ENCODE data around the gene DPP10.

DPP10 gene

GRCh38 chr2:114857196-114857595, 414.8 kb downstream of the DPP10 start:
- DNase-seq (ENCODE audit: low read depth), result no peak
- no peak overlapping the region for H3K4me3 ChIP-seq (ENCODE audit: low read depth, low read length)
- no peak for TF ChIP-seq CTCF (IDR thresholded peaks at IDR 0.05; ENCODE audit: control insufficient read depth, extremely low read depth, insufficient read depth)

- no peak for TF ChIP-seq CTCF (IDR thresholded peaks at IDR 0.05; ENCODE audit: control insufficient read depth, extremely low read depth, insufficient read depth)
- DNase-seq (ENCODE audit: low read depth), result no peak
- H3K4me3 ChIP-seq (ENCODE audit: low read depth, low read length), result no peak overlapping the region
These were observed 417.5 kb downstream of the DPP10 start for GRCh38 chr2:114859726-114860510.

- TF ChIP-seq CTCF (IDR thresholded peaks at IDR 0.05; ENCODE audit: control insufficient read depth, extremely low read depth, insufficient read depth), result no peak
- DNase-seq (ENCODE audit: low read depth), result no peak
- no peak overlapping the region for H3K4me3 ChIP-seq (ENCODE audit: low read depth, low read length)
These were observed 419.8 kb downstream of the DPP10 start for GRCh38 chr2:114862243-114862642.

- no peak for TF ChIP-seq CTCF (IDR thresholded peaks at IDR 0.05; ENCODE audit: control insufficient read depth, extremely low read depth, insufficient read depth)
- no peak overlapping the region for H3K4me3 ChIP-seq (ENCODE audit: low read depth, low read length)
- DNase-seq (ENCODE audit: low read depth), result no peak
These were observed 422.5 kb downstream of the DPP10 start for GRCh38 chr2:114864901-114865300.

GRCh38 chr2:114880046-114880445, 437.6 kb downstream of the DPP10 start:
- no peak for TF ChIP-seq CTCF (IDR thresholded peaks at IDR 0.05; ENCODE audit: control insufficient read depth, extremely low read depth, insufficient read depth)
- no peak for DNase-seq (ENCODE audit: low read depth)
- H3K4me3 ChIP-seq (ENCODE audit: low read depth, low read length), result no peak overlapping the region

- no peak for DNase-seq (ENCODE audit: low read depth)
- no peak for TF ChIP-seq CTCF (IDR thresholded peaks at IDR 0.05; ENCODE audit: control insufficient read depth, extremely low read depth, insufficient read depth)
- no peak overlapping the region for H3K4me3 ChIP-seq (ENCODE audit: low read depth, low read length)
These were observed 477.5 kb downstream of the DPP10 start for GRCh38 chr2:114919985-114920384.

- no peak overlapping the region for H3K4me3 ChIP-seq (ENCODE audit: low read depth, low read length)
- no peak for TF ChIP-seq CTCF (IDR thresholded peaks at IDR 0.05; ENCODE audit: control insufficient read depth, extremely low read depth, insufficient read depth)
- DNase-seq (ENCODE audit: low read depth), result no peak
These were observed 479.6 kb downstream of the DPP10 start for GRCh38 chr2:114922076-114922475.
